GM23338 (cell line): Measurements from ENCODE around the gene NPEPL1. TPM values are rescaled to one million over a fixed set of nuclear protein-coding genes. Genes with fewer than 3 reads are reported as not detected.
"Not testable (repeated sequence)": the region's sequence is repeated elsewhere in the genome, so short reads cannot be mapped to it uniquely, and the experiment has no call there.

Experiments used
- ATAC-seq: fragments of 200-7000 bp; cut with Tn5 transposase; 3 replicates; pipeline ENCODE4 v1.9.1; 2020
- DNase-seq: peaks from one replicate; pipeline ENCODE4 v3.0.0-alpha.2; 2015; ENCODE audit warnings: low spot score
- H2AFZ ChIP-seq: fragments of 200-600 bp; sonication (generic); 2 replicates; pipeline ENCODE4 v1.8.0; 2016; ENCODE audit warnings: antibody characterized with exemption, mild to moderate bottlenecking, moderate library complexity
- H3F3A ChIP-seq: fragments of 200-600 bp; sonication (generic); replicated peaks from 2 replicates; pipeline ENCODE4 v1.8.0; 2017; ENCODE audit warnings: antibody characterized with exemption, mixed run types, low read depth
- H3K27ac ChIP-seq: fragments of 200-600 bp; sonication (generic); 2 replicates; pipeline ENCODE4 v1.6.1; 2016; ENCODE audit warnings: low read depth
- H3K27me3 ChIP-seq: fragments of 200-600 bp; sonication (generic); 2 replicates; pipeline ENCODE4 v1.8.0; 2016; ENCODE audit warnings: mild to moderate bottlenecking, mixed run types, moderate library complexity; ENCODE audit not compliant: insufficient read depth
- H3K36me3 ChIP-seq: fragments of 200-600 bp; sonication (generic); 2 replicates; pipeline ENCODE4 v1.8.0; 2016; ENCODE audit warnings: mild to moderate bottlenecking; ENCODE audit not compliant: insufficient read depth
- H3K4me1 ChIP-seq: fragments of 200-600 bp; sonication (generic); 2 replicates; pipeline ENCODE4 v1.8.0; 2016; ENCODE audit warnings: mild to moderate bottlenecking, moderate library complexity; ENCODE audit not compliant: insufficient read depth
- H3K4me2 ChIP-seq: fragments of 200-600 bp; sonication (generic); 2 replicates; pipeline ENCODE4 v1.7.1; 2017; ENCODE audit warnings: mixed run types
- H3K4me3 ChIP-seq: fragments of 200-600 bp; sonication (generic); 2 replicates; pipeline ENCODE4 v1.6.1; 2016; ENCODE audit warnings: mixed run types
- H3K79me2 ChIP-seq: fragments of 200-600 bp; sonication (generic); replicated peaks from 2 replicates; pipeline ENCODE4 v1.8.0; 2017; ENCODE audit warnings: mild to moderate bottlenecking; ENCODE audit not compliant: insufficient read depth
- H3K9me2 ChIP-seq: fragments of 200-600 bp; sonication (generic); 2 replicates; pipeline ENCODE4 v1.8.0; 2017; ENCODE audit not compliant: insufficient read depth
- H4K20me1 ChIP-seq: fragments of 200-600 bp; sonication (generic); replicated peaks from 2 replicates; pipeline ENCODE4 v1.8.0; 2017; ENCODE audit warnings: mild to moderate bottlenecking; ENCODE audit not compliant: insufficient read depth
- H3K27ac Mint-ChIP-seq: 2 replicates; pipeline ENCODE4 v1.8.0; 2020; ENCODE audit warnings: inconsistent platforms, mild to moderate bottlenecking, moderate library complexity, mixed read lengths
- H3K27me3 Mint-ChIP-seq: 3 replicates; pipeline ENCODE4 v1.8.0; 2022; ENCODE audit warnings: low read depth, mild to moderate bottlenecking, moderate library complexity, mixed read lengths, inconsistent platforms; ENCODE audit not compliant: insufficient read depth, poor library complexity
- H3K36me3 Mint-ChIP-seq: 3 replicates; pipeline ENCODE4 v1.8.0; 2021; ENCODE audit warnings: low read depth, mild to moderate bottlenecking, inconsistent platforms, moderate library complexity, mixed read lengths
- H3K4me1 Mint-ChIP-seq: 3 replicates; pipeline ENCODE4 v1.8.0; 2020; ENCODE audit warnings: mild to moderate bottlenecking, inconsistent platforms, mixed read lengths
- H3K4me3 Mint-ChIP-seq: 3 replicates; pipeline ENCODE4 v1.8.0; 2021; ENCODE audit warnings: moderate library complexity, mild to moderate bottlenecking, inconsistent platforms, mixed read lengths
- H3K9me3 Mint-ChIP-seq: 3 replicates; pipeline ENCODE4 v1.8.0; 2020; ENCODE audit warnings: moderate library complexity, mild to moderate bottlenecking, inconsistent platforms, mixed read lengths
- CTCF ChIP-seq, 2 experiments: fragments of 200-600 bp in 1 of 2; sonication (generic) in 1 of 2; conservative IDR thresholded peaks; 2 replicates each; pipeline versions ENCODE4 v1.5.1 to v1.6.1; 2016 to 2017; ENCODE audit warnings: antibody characterized with exemption in 2 of 2, low read depth in 2 of 2, mild to moderate bottlenecking in 2 of 2, moderate library complexity in 1 of 2
- EZH2 ChIP-seq: fragments of 200-600 bp; sonication (generic); IDR thresholded peaks from one replicate; pipeline ENCODE4 v1.8.0; 2017; ENCODE audit warnings: antibody characterized with exemption, mild to moderate bottlenecking, low read depth; ENCODE audit not compliant: unreplicated experiment
- NANOG ChIP-seq: IDR thresholded peaks from 2 replicates; pipeline ENCODE4 v1.6.1; 2016; ENCODE audit warnings: antibody characterized with exemption, borderline replicate concordance
- STAT1 ChIP-seq: IDR thresholded peaks from one replicate; pipeline ENCODE4 v1.6.1; 2016; ENCODE audit warnings: antibody characterized with exemption; ENCODE audit not compliant: unreplicated experiment
- ZNF114 ChIP-seq: fragments of 250-450 bp; sonication (Bioruptor Pico); IDR thresholded peaks from 2 replicates; pipeline ENCODE4 v1.5.0; 2020; ENCODE audit warnings: mild to moderate bottlenecking, moderate library complexity
- ZNF331 ChIP-seq: fragments of 250-450 bp; sonication (Bioruptor Pico); IDR thresholded peaks from 2 replicates; pipeline ENCODE4 v1.5.0; 2020; ENCODE audit warnings: low read depth, mild to moderate bottlenecking, moderate library complexity
- ZNF462 ChIP-seq: fragments of 250-450 bp; sonication (Bioruptor Pico); IDR thresholded peaks from 2 replicates; pipeline ENCODE4 v1.5.0; 2020; ENCODE audit warnings: mild to moderate bottlenecking, moderate library complexity
- polyA plus RNA-seq: library from polyadenylated mRNA; unstranded; fragments of >200 nt; fragmentation: Nextera tagmentation; extraction: Ambion mirVana; gene quantifications from 2 replicates; pipeline ENCODE4 v1.2.1, GENCODE V29; 2016
- total RNA-seq: library from RNA; depleted of rRNA; stranded (reverse); fragments of >200 nt; shearing (Covaris generic); gene quantifications from 2 replicates; pipeline ENCODE4 v1.2.3, GENCODE V29; 2014

Gene NPEPL1
- total and polyA plus RNA-seq, 2 experiments from 2014 or later, result 23.5 to 30.0 TPM

GRCh38 chr20:58723628-58723984 is 31.0 kb downstream of the NPEPL1 start (continued):
- TF ChIP-seq ZNF462 (CRISPR knock-in tag) (no peak), EZH2 (no peak), ZNF331 (CRISPR knock-in tag) (no peak), STAT1 (no peak)

- not testable (repeated sequence) for H3K27ac Mint-ChIP-seq, H3F3A ChIP-seq, H3K4me3 ChIP-seq, H3K4me3 Mint-ChIP-seq, H3K4me2 ChIP-seq, H3K4me1 ChIP-seq, DNase-seq, H2AFZ ChIP-seq, H3K27me3 ChIP-seq, H3K27me3 Mint-ChIP-seq, H3K9me2 ChIP-seq, H3K36me3 Mint-ChIP-seq, H3K27ac ChIP-seq, ATAC-seq, H3K79me2 ChIP-seq, H4K20me1 ChIP-seq, H3K36me3 ChIP-seq
- H3K4me1 Mint-ChIP-seq, result peaks cover 11% of the 10 kb centered on the region
- peaks cover 22% of the 10 kb centered on the region for H3K9me3 Mint-ChIP-seq
These were observed 33.6 kb downstream of the NPEPL1 start for GRCh38 chr20:58726156-58726555.

GRCh38 chr20:58731192-58731591 is 38.6 kb downstream of the NPEPL1 start:
- Mint-ChIP-seq H3K4me3 (no peak overlapping the region), H3K27me3 (no peaks in the 10 kb centered on the region), H3K9me3 (peaks cover 8% of the 10 kb centered on the region), H3K27ac (no peak overlapping the region), H3K4me1 (no peaks in the 10 kb centered on the region), H3K36me3 (no peaks in the 10 kb centered on the region)
- DNase-seq (no peak), ATAC-seq (no peak)
- no peaks in the 10 kb centered on the region for H3K79me2 ChIP-seq
- H3K27me3 ChIP-seq, result no peaks in the 10 kb centered on the region
- no peak overlapping the region for H3K27ac ChIP-seq
- no peak overlapping the region for H3K4me3 ChIP-seq
- no peaks in the 10 kb centered on the region for H3K4me1 ChIP-seq
- no peak overlapping the region for H3K4me2 ChIP-seq
- no peaks in the 10 kb centered on the region for H4K20me1 ChIP-seq
- 0 out of 2 replicates have a peak, but pooled peaks cover 4% of the 10 kb centered on the region for H3K9me2 ChIP-seq
- no peak for TF ChIP-seq ZNF114
- no peak for TF ChIP-seq CTCF (conservative IDR thresholded peaks at IDR 0.05; ENCODE audit: low read depth in 2 of 2)
- TF ChIP-seq NANOG, result no peak
- H2AFZ ChIP-seq, result no peak overlapping the region
- no peaks in the 10 kb centered on the region for H3K36me3 ChIP-seq
- no peaks in the 10 kb centered on the region for H3F3A ChIP-seq
